Left forelimb (tissue), 1 donor: Measurements from ENCODE around the gene AKIRIN2.
A peak's percentile ranks its signal among the peaks of the same experiment; 100 is the strongest.
"Not testable (repeated sequence)": the region's sequence is repeated elsewhere in the genome, so short reads cannot be mapped to it uniquely, and the experiment has no call there.

Experiments used
- DNase-seq: peaks from one replicate; pipeline ENCODE4 v3.0.0-alpha.2; 2018; ENCODE audit warnings: low spot score

AKIRIN2 gene

GRCh38 chr6:87718662-87719433, 16.8 kb upstream of the AKIRIN2 start:
- no peak for DNase-seq

- DNase-seq = no peak
Observed at GRCh38 chr6:87716928-87717614, 15.0 kb upstream of the AKIRIN2 start.

GRCh38 chr6:87714093-87714842, 12.2 kb upstream of the AKIRIN2 start:
- DNase-seq = no peak

GRCh38 chr6:87712713-87713112, 10.7 kb upstream of the AKIRIN2 start:
- not testable (repeated sequence) for DNase-seq

GRCh38 chr6:87710090-87710489, 8.1 kb upstream of the AKIRIN2 start:
- no peak for DNase-seq

GRCh38 chr6:87708581-87709427, 6.8 kb upstream of the AKIRIN2 start:
- not testable (repeated sequence) for DNase-seq

- no peak for DNase-seq
Observed at GRCh38 chr6:87706187-87706966, 4.3 kb upstream of the AKIRIN2 start.

- DNase-seq = no peak
Observed at GRCh38 chr6:87705070-87705691, 3.1 kb upstream of the AKIRIN2 start.

- not testable (repeated sequence) for DNase-seq
Observed at GRCh38 chr6:87703039-87703438, 1.0 kb upstream of the AKIRIN2 start.

GRCh38 chr6:87702589-87702945, 534 bp upstream of the AKIRIN2 start:
- DNase-seq = no peak

- peak; percentile 67 for DNase-seq
Observed at GRCh38 chr6:87701344-87701675, 723 bp downstream of the AKIRIN2 start.

- DNase-seq = peak; percentile 73
Observed at GRCh38 chr6:87700397-87701343, 1.4 kb downstream of the AKIRIN2 start.

GRCh38 chr6:87699576-87699975, 2.5 kb downstream of the AKIRIN2 start:
- DNase-seq = no peak

- DNase-seq = no peak
Observed at GRCh38 chr6:87698547-87699006, 3.5 kb downstream of the AKIRIN2 start.

- no peak for DNase-seq
Observed at GRCh38 chr6:87697581-87698546, 4.2 kb downstream of the AKIRIN2 start.

- not testable (repeated sequence) for DNase-seq
Observed at GRCh38 chr6:87696817-87697216, 5.2 kb downstream of the AKIRIN2 start.

- no peak for DNase-seq
Observed at GRCh38 chr6:87692086-87692485, 9.9 kb downstream of the AKIRIN2 start.

- DNase-seq = no peak
Observed at GRCh38 chr6:87690441-87690840, 11.6 kb downstream of the AKIRIN2 start.
